Heart left ventricle (tissue), 13 donors: Measurements from ENCODE around the gene MRPL49.

ENCODE experiments used
- POLR2A ChIP-seq, 2 donors: fragments of 450-650 bp; IDR thresholded peaks; one replicate each; pipeline ENCODE4 v1.6.1; 2017; ENCODE audit warnings: antibody characterized with exemption in 2 of 2, mild to moderate bottlenecking in 2 of 2, moderate library complexity in 2 of 2
- TF ChIP-seq, protein P1 (sequence below), 12 donors: fragments of 200-600 bp; sonication (generic) in 4 of 12; IDR thresholded peaks; one replicate each; pipeline versions ENCODE4 v1.5.0 to v1.8.0; 2018 to 2022; ENCODE audit warnings: antibody characterized with exemption in 12 of 12, mild to moderate bottlenecking in 5 of 12
- donor health status: ischemic (EF 13 %, LVEDD 7.1; RV severe dilation, severe dysfunction).
- donor health status: DM: no; HTN: yes; CAD: no.
- donor health status: DM: no; HTN: no; CAD: no.
- donor health status: ischemic (EF 25% LVEDD 6.9; RV normal size, moderate dysfunction).
- donor health status: ischemic (EF 25% LVEDD 5.7; RV mildly dilated, moderate dysfunction).
- donor health status: ischemic (EF 35%, LVEDD 5.7; RV mildly dilated, moderate dysfunction).
- donor health status: nonischemic (EF 11% LVEDD 7.7; RV severe dilation, severe dysfunction).
- donor health status: DM: yes; HTN: yes; CAD: no.
- donor health status: PGD.
- donor health status: ischemic (EF 29% LVEDD 5.4; RV normal size, mild dysfunction).
- donor health status: nonischemic (EF 23%, LVEDD 6.1; RV moderate dilation, normal function).

GRCh38 chr11:65111744-65112545 lies 10.2 kb upstream of the MRPL49 start, which contains the start of gene TM7SF2:
- TF ChIP-seq, protein P1, sequence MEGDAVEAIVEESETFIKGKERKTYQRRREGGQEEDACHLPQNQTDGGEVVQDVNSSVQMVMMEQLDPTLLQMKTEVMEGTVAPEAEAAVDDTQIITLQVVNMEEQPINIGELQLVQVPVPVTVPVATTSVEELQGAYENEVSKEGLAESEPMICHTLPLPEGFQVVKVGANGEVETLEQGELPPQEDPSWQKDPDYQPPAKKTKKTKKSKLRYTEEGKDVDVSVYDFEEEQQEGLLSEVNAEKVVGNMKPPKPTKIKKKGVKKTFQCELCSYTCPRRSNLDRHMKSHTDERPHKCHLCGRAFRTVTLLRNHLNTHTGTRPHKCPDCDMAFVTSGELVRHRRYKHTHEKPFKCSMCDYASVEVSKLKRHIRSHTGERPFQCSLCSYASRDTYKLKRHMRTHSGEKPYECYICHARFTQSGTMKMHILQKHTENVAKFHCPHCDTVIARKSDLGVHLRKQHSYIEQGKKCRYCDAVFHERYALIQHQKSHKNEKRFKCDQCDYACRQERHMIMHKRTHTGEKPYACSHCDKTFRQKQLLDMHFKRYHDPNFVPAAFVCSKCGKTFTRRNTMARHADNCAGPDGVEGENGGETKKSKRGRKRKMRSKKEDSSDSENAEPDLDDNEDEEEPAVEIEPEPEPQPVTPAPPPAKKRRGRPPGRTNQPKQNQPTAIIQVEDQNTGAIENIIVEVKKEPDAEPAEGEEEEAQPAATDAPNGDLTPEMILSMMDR (IDR thresholded peaks at IDR 0.05), result no peak
- TF ChIP-seq POLR2A (IDR thresholded peaks at IDR 0.05), result peak; percentile 73 to 96
